Measurements from ENCODE around the gene FAM131A. TPM values are rescaled to one million over a fixed set of nuclear protein-coding genes. Genes with fewer than 3 reads are reported as not detected.

The FAM131A gene
- total RNA-seq, 6 experiments from 2014 or later: 2.4 to 6.5 (median 3.1) TPM

GRCh38 chr3:184377374-184377773 lies 40.0 kb downstream of the FAM131A start:
- Histone ChIP-seq H3K9me3 (no peaks in the 10 kb centered on the region), H3K4me3 (peak overlapping the region; percentile 47 to 70 (median 63)), H3K27ac (peak overlapping the region; percentile 82 to 96 (median 91)), H3K27me3 (no peaks in the 10 kb centered on the region), H3K4me1 (peaks cover 0 to 16% (median 0%) of the 10 kb centered on the region in 4 donors), H3K36me3 (peaks cover 0 to 30% (median 12%) of the 10 kb centered on the region in 4 donors)
- peak in 1 of 3 donors; percentile 19 for DNase-seq
- intact Hi-C loops (cut with DNase I): loop anchor here (10.0 kb wide), 2 partner anchors 87 to 137 kb away; no protein-coding TSS in a partner anchor
- TF ChIP-seq CTCF (IDR thresholded peaks at IDR 0.05) (no peak), POLR2A (IDR thresholded peaks at IDR 0.05) (no peak)
- ATAC-seq: peak in 2 of 4 donors; percentile 1 to 2
- 23% methylated on average over 5 of the region's 5 CpGs for WGBS (ENCODE audit: insufficient coverage, low coverage, low lambda C conversion rate, missing lambda C conversion rate)

GRCh38 chr3:184377882-184378445 lies 40.6 kb downstream of the FAM131A start, which contains the start of gene THPO:
TSS of gene THPO (minus strand) at chr3:184378207. CDS start at chr3:184376259, 1,948 bp downstream.
- H3K27ac ChIP-seq: peak within 1 kb of the TSS; percentile 82 to 96 (median 91)
- ATAC-seq: peak; percentile 83 to 91 (median 88)
- peaks cover 0 to 16% (median 0%) of the 10 kb centered on the region in 4 donors for H3K4me1 ChIP-seq
- H3K36me3 ChIP-seq: peaks cover 0 to 26% (median 11%) of the 10 kb centered on the region in 4 donors
- intact Hi-C loops (cut with DNase I): loop anchor here (10.0 kb wide), 2 partner anchors 87 to 137 kb away; no protein-coding TSS in a partner anchor
- WGBS (ENCODE audit: insufficient coverage, low coverage, low lambda C conversion rate, missing lambda C conversion rate): 31% methylated on average over 7 of the region's 7 CpGs
- peak within 1 kb of the TSS; percentile 47 to 70 (median 63) for H3K4me3 ChIP-seq
- H3K9me3 ChIP-seq: no peaks in the 10 kb centered on the region
- TF ChIP-seq POLR2A (IDR thresholded peaks at IDR 0.05) (peak; percentile 88), CTCF (IDR thresholded peaks at IDR 0.05) (no peak)
- peak; percentile 89 to 95 (median 93) for DNase-seq
- H3K27me3 ChIP-seq: no peaks in the 10 kb centered on the region

GRCh38 chr3:184378651-184379357 lies 41.4 kb downstream of the FAM131A start:
- intact Hi-C loops (cut with DNase I): loop anchor here (10.0 kb wide), 2 partner anchors 86 to 136 kb away; no protein-coding TSS in a partner anchor
- peak overlapping the region; percentile 82 to 96 (median 91) for H3K27ac ChIP-seq
- 15% methylated on average over 10 of the region's 10 CpGs for WGBS (ENCODE audit: insufficient coverage, low coverage, low lambda C conversion rate, missing lambda C conversion rate)
- H3K27me3 ChIP-seq: no peaks in the 10 kb centered on the region
- TF ChIP-seq POLR2A (IDR thresholded peaks at IDR 0.05): no peak
- TF ChIP-seq CTCF (IDR thresholded peaks at IDR 0.05): no peak
- peak overlapping the region; percentile 47 to 70 (median 63) for H3K4me3 ChIP-seq
- H3K9me3 ChIP-seq: no peaks in the 10 kb centered on the region
- peaks cover 0 to 18% (median 8%) of the 10 kb centered on the region in 4 donors for H3K36me3 ChIP-seq
- peak in 1 of 4 donors; percentile 3 for ATAC-seq
- H3K4me1 ChIP-seq: peaks cover 0 to 16% (median 0%) of the 10 kb centered on the region in 4 donors
- peak in 1 of 3 donors; percentile 40 for DNase-seq

- no peaks in the 10 kb centered on the region for H3K27me3 ChIP-seq
- H3K4me3 ChIP-seq: peak within 1 kb of the TSS; percentile 54 to 70 (median 63)
- TF ChIP-seq CTCF (IDR thresholded peaks at IDR 0.05) (no peak), POLR2A (IDR thresholded peaks at IDR 0.05) (no peak)
- DNase-seq (peak in 1 of 3 donors; percentile 62), ATAC-seq (peak; percentile 2 to 28 (median 12))
- peaks cover 0 to 16% (median 0%) of the 10 kb centered on the region in 4 donors for H3K4me1 ChIP-seq
- intact Hi-C loops (cut with DNase I): loop anchor here (10.0 kb wide), 2 partner anchors 85 to 135 kb away; no protein-coding TSS in a partner anchor
- 13% methylated on average over 19 of the region's 71 CpGs for WGBS (ENCODE audit: insufficient coverage, low coverage, low lambda C conversion rate, missing lambda C conversion rate)
- H3K9me3 ChIP-seq: no peaks in the 10 kb centered on the region
- H3K27ac ChIP-seq: peak within 1 kb of the TSS; percentile 82 to 96 (median 91)
- H3K36me3 ChIP-seq: peaks cover 0 to 18% (median 5%) of the 10 kb centered on the region in 4 donors
These were observed 42.2 kb downstream of the FAM131A start, which contains the start of gene CHRD for GRCh38 chr3:184379358-184380184. TSS of gene CHRD (plus strand) at chr3:184380054. CDS start at chr3:184380319, 265 bp downstream.

Data from right lobe of liver (tissue), 6 donors.